PC-9 (cell line): ENCODE results near the gene FLAD1. TPM values are rescaled to one million over a fixed set of nuclear protein-coding genes. Genes with fewer than 3 reads are reported as not detected.
A peak's percentile ranks its signal among the peaks of the same experiment; 100 is the strongest.

ENCODE experiments used
- BruUV-seq: library from RNA; stranded (reverse); fragments of 400-500 nt; replicated peaks from 2 replicates; lab custom pipeline; 2021; lab: Mats Ljungman, UMichigan
- CTCF ChIA-PET: fragments of 300-600 bp; sonication (Branson Sonifier 250); formaldehyde crosslinking; loops from one replicate; lab custom pipeline; 2022; ENCODE audit warnings: antibody characterized with exemption; lab: Charles Lee
- POLR2A ChIA-PET: fragments of 300-600 bp; sonication (Branson Sonifier 250); formaldehyde crosslinking; loops from one replicate; lab custom pipeline; 2022; ENCODE audit warnings: antibody characterized with exemption; ENCODE audit not compliant: unreplicated experiment; lab: Charles Lee
- DNase-seq, 2 experiments: peaks; one replicate each; pipeline versions ENCODE4 v3.0.0 to v3.0.0-alpha.2; 2015 to 2022; ENCODE audit warnings: mixed read lengths in 1 of 2
- H2AFZ ChIP-seq: fragments of 200-600 bp; sonication (generic); 2 replicates; pipeline ENCODE4 v1.8.1; 2017; ENCODE audit warnings: antibody characterized with exemption
- H3F3A ChIP-seq: fragments of 200-600 bp; sonication (generic); 2 replicates; pipeline ENCODE4 v1.8.1; 2017; ENCODE audit warnings: antibody characterized with exemption, mild to moderate bottlenecking, low read depth; ENCODE audit not compliant: insufficient read depth
- H3K27ac ChIP-seq: fragments of 200-600 bp; sonication (generic); 2 replicates; pipeline ENCODE4 v1.6.1; 2016; ENCODE audit warnings: mixed run types
- H3K27me3 ChIP-seq: fragments of 200-600 bp; sonication (generic); 2 replicates; pipeline ENCODE4 v1.6.1; 2016; ENCODE audit warnings: low read depth, mixed run types; ENCODE audit not compliant: insufficient read depth
- H3K36me3 ChIP-seq: fragments of 200-600 bp; sonication (generic); 2 replicates; pipeline ENCODE4 v1.6.1; 2016; ENCODE audit warnings: low read depth, mixed run types
- H3K4me1 ChIP-seq: fragments of 200-600 bp; sonication (generic); replicated peaks from 2 replicates; pipeline ENCODE4 v1.6.1; 2016; ENCODE audit warnings: mixed run types; ENCODE audit not compliant: insufficient read depth
- H3K4me2 ChIP-seq: fragments of 200-600 bp; sonication (generic); 2 replicates; pipeline ENCODE4 v1.6.1; 2017; ENCODE audit warnings: mixed run types
- H3K4me3 ChIP-seq: fragments of 200-600 bp; sonication (generic); 2 replicates; pipeline ENCODE4 v1.6.1; 2016; ENCODE audit warnings: mixed run types
- H3K79me2 ChIP-seq: fragments of 200-600 bp; sonication (generic); 2 replicates; pipeline ENCODE4 v1.6.1; 2017; ENCODE audit warnings: low read depth, mixed run types
- H3K9me2 ChIP-seq: fragments of 200-600 bp; sonication (generic); 2 replicates; pipeline ENCODE4 v1.8.1; 2017; ENCODE audit warnings: mild to moderate bottlenecking; ENCODE audit not compliant: insufficient read depth
- H3K9me3 ChIP-seq: fragments of 200-600 bp; sonication (generic); 2 replicates; pipeline ENCODE4 v1.8.1; 2016; ENCODE audit warnings: low read depth; ENCODE audit not compliant: insufficient read depth
- H4K20me1 ChIP-seq: fragments of 200-600 bp; sonication (generic); 2 replicates; pipeline ENCODE4 v1.8.1; 2017; ENCODE audit not compliant: insufficient read depth
- EZH2 ChIP-seq: fragments of 200-600 bp; sonication (generic); IDR thresholded peaks from 2 replicates; pipeline ENCODE4 v1.8.0; 2017; ENCODE audit warnings: antibody characterized with exemption, low read depth
- intact Hi-C: fragments of 100-400 bp; cut with micrococcal nuclease; formaldehyde crosslinking; loops from one replicate; pipeline ENCODE4 v1.10.0; 2022; ENCODE audit not compliant: unreplicated experiment
- total RNA-seq: library from RNA; stranded (reverse); gene quantifications from 2 replicates; pipeline ENCODE4 v1.2.3, GENCODE V29; 2021
- TF ChIP-seq, protein P1 (sequence below): fragments of 200-600 bp; sonication (generic); conservative IDR thresholded peaks from 2 replicates; pipeline ENCODE4 v1.6.1; 2017; ENCODE audit warnings: mixed run types, antibody characterized with exemption, mild to moderate bottlenecking, moderate library complexity

The FLAD1 gene
- total RNA-seq, 1 experiment from 2014 or later, result 54.2 TPM

DNA sequence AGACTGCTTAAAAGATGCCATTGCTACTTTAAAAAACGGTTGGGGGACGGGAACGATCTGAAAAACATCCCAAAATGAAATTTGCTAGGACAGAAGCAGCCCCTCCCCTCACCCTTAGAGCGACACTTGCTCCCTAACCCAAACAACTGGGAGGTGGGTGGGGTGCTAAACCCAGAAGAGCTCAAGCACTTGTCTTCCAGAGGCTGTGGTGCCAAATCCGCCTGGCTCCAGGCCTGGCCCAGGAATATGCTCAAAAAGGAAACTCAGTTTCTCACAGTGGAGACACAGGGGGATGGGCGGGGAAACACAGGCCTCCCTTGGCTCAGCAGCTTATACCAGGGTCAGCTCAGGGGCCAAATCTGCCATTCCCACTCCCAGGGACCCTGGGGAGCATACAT lies 26.6 kb upstream of the FLAD1 start:
- Histone ChIP-seq H3K79me2 (peaks cover 12% of the 10 kb centered on the region), H3K27me3 (no peaks in the 10 kb centered on the region), H3K36me3 (no peaks in the 10 kb centered on the region), H3K27ac (no peak overlapping the region), H3K9me2 (no peaks in the 10 kb centered on the region), H2AFZ (0 out of 2 replicates have a peak overlapping the region, but pooled peaks have one; percentile 76), H3K9me3 (no peaks in the 10 kb centered on the region), H3K4me1 (peaks cover 14% of the 10 kb centered on the region), H3F3A (peaks cover 19% of the 10 kb centered on the region), H4K20me1 (no peaks in the 10 kb centered on the region), H3K4me2 (peak overlapping the region; percentile 91), H3K4me3 (peak overlapping the region; percentile 75; the same call in 1 of the 2 replicates)
- TF ChIP-seq, protein P1, sequence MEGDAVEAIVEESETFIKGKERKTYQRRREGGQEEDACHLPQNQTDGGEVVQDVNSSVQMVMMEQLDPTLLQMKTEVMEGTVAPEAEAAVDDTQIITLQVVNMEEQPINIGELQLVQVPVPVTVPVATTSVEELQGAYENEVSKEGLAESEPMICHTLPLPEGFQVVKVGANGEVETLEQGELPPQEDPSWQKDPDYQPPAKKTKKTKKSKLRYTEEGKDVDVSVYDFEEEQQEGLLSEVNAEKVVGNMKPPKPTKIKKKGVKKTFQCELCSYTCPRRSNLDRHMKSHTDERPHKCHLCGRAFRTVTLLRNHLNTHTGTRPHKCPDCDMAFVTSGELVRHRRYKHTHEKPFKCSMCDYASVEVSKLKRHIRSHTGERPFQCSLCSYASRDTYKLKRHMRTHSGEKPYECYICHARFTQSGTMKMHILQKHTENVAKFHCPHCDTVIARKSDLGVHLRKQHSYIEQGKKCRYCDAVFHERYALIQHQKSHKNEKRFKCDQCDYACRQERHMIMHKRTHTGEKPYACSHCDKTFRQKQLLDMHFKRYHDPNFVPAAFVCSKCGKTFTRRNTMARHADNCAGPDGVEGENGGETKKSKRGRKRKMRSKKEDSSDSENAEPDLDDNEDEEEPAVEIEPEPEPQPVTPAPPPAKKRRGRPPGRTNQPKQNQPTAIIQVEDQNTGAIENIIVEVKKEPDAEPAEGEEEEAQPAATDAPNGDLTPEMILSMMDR, result no peak
- TF ChIP-seq EZH2, result no peak
- no TSS peak for BruUV-seq
- ChIA-PET POLR2A (interaction anchor here (0.7 to 1.3 kb wide), 3 partner anchors 14 to 19 kb away, joined by 4 to 7 read pairs (median 4); partner anchors contain the start of gene SHC1), CTCF (interaction anchor here (0.9 kb wide), 1 partner anchor 397 kb away, joined by 4 read pairs; no protein-coding TSS in a partner anchor)
- intact Hi-C loops, result loop anchor here (1.0 kb wide), 1 partner anchor 17 kb away; no protein-coding TSS in a partner anchor
- DNase-seq, result no peak

DNA sequence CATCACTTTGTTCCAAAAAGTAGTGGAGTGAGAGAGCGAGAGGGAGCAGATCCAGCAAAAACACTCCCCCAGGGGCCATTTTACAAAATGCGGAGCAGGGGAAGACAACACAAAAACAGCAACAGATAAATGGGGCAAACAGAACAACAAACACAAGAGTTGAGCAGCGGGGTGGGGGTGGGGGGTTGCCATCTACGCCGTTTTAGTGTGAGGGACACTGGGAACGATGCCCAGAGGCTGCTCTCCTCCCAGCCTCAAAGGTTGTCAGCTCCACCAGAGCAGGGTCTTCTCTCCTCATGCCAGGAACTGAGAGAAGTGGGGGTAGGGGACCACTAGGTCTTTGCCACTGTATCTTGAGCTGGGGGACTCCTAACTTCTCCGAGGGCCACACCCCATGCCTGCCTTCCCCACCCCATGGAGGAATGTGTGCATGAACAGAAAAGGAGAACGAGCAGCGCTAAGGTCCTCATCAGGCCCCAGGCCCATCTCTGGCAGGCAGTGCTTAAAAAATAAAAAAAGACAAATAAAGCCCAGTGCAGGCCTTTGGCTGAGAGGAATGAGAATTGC lies 26.0 kb upstream of the FLAD1 start:
- no peaks in the 10 kb centered on the region for H3K27me3 ChIP-seq
- ChIA-PET POLR2A (interaction anchor here (0.6 kb wide), 1 partner anchor 29 kb away, joined by 3 read pairs; no protein-coding TSS in a partner anchor), CTCF (no interaction called here)
- H3K36me3 ChIP-seq, result no peaks in the 10 kb centered on the region
- TF ChIP-seq EZH2, result no peak
- TF ChIP-seq, protein P1, result no peak
- intact Hi-C loops, result no loop called here
- no peak for DNase-seq
- no peaks in the 10 kb centered on the region for H3K9me3 ChIP-seq
- H3K4me3 ChIP-seq, result no peak overlapping the region
- peaks cover 22% of the 10 kb centered on the region for H3F3A ChIP-seq
- no peaks in the 10 kb centered on the region for H3K9me2 ChIP-seq
- H4K20me1 ChIP-seq, result no peaks in the 10 kb centered on the region
- peaks cover 14% of the 10 kb centered on the region for H3K4me1 ChIP-seq
- no peak overlapping the region for H2AFZ ChIP-seq
- H3K27ac ChIP-seq, result no peak overlapping the region
- BruUV-seq, result no TSS peak
- no peak overlapping the region for H3K4me2 ChIP-seq
- H3K79me2 ChIP-seq, result peaks cover 12% of the 10 kb centered on the region

DNA sequence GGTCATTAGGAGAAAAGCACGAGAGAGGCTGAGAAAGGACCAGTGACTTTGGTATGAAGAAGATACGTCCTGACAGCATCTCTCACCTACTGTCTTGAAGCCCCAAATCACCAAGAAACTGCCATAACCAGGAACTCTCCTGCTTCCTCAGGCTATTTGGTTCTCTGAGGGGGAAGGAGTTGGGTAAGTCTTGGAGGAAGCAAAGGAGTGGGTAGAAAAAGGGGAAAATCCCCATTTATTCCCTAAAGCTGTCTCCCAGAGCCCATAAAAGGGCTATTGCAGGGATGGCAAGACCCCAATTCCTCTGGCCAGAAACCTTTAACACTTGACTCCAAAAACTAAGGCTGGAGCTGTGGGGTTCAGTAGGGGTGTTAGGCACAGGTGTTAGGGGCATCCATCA lies 25.1 kb upstream of the FLAD1 start:
- no peaks in the 10 kb centered on the region for H3K9me2 ChIP-seq
- H3K79me2 ChIP-seq, result peaks cover 12% of the 10 kb centered on the region
- CTCF ChIA-PET, result interaction anchor here (0.6 kb wide), 1 partner anchor 37 kb away, joined by 4 read pairs; no protein-coding TSS in a partner anchor
- no peak overlapping the region for H3K4me3 ChIP-seq
- DNase-seq, result no peak
- no peak overlapping the region for H2AFZ ChIP-seq
- H3K4me2 ChIP-seq, result no peak overlapping the region
- H3K9me3 ChIP-seq, result no peaks in the 10 kb centered on the region
- H3K27me3 ChIP-seq, result no peaks in the 10 kb centered on the region
- BruUV-seq, result no TSS peak
- peaks cover 26% of the 10 kb centered on the region for H3F3A ChIP-seq
- H3K36me3 ChIP-seq, result no peaks in the 10 kb centered on the region
- peaks cover 22% of the 10 kb centered on the region for H3K4me1 ChIP-seq
- TF ChIP-seq, protein P1, result no peak
- TF ChIP-seq EZH2, result no peak
- POLR2A ChIA-PET, result interaction anchor here (0.6 kb wide), 1 partner anchor 75 kb away, joined by 3 read pairs; no protein-coding TSS in a partner anchor
- intact Hi-C loops, result no loop called here
- H3K27ac ChIP-seq, result no peak overlapping the region
- no peaks in the 10 kb centered on the region for H4K20me1 ChIP-seq
